ENCODE results near the gene PYDC1. TPM values are rescaled to one million over a fixed set of nuclear protein-coding genes. Genes with fewer than 3 reads are reported as not detected.
A peak's percentile ranks its signal among the peaks of the same experiment; 100 is the strongest.

Gene PYDC1
- polyA plus RNA-seq, 2 of the 4 experiments (the other 2 are of a cell fraction), result not detected

GRCh38 chr16:31183432-31184428 lies 33.2 kb downstream of the PYDC1 start:
- Histone ChIP-seq H3K4me1 (peaks cover 32% of the 10 kb centered on the region), H3K27ac (no peak overlapping the region), H3K4me3 (no peak overlapping the region; the same call in 2 of the 3 replicates), H3K4me2 (peak overlapping the region; percentile 95), H3K9me3 (no peaks in the 10 kb centered on the region)
- ChIA-PET CTCF (interaction anchor here (0.6 to 2.3 kb wide), 8 partner anchors 9 to 268 kb away, joined by 3 to 13 read pairs (median 5); partner anchors contain the start of gene HSD3B7), POLR2A (interaction anchor here (0.8 kb wide), 1 partner anchor 12 kb away, joined by 3 read pairs; no protein-coding TSS in a partner anchor)
- 92% methylated on average over 10 of the region's 10 CpGs for WGBS (ENCODE audit: missing lambda C conversion rate)
- DNase-seq (ENCODE audit: low read depth in 1 of 2, low spot score in 1 of 2) (no peak), FAIRE-seq (no peak), ATAC-seq (no peak)
- no peak for TF ChIP-seq ATOH8 (CRISPR knock-in tag; IDR thresholded peaks at IDR 0.05; ENCODE audit: low read depth)

GRCh38 chr16:31182391-31182790 lies 34.5 kb downstream of the PYDC1 start:
- ChIA-PET CTCF (interaction anchor here (0.8 to 2.3 kb wide), 4 partner anchors 14 to 229 kb away, joined by 4 to 13 read pairs (median 5); no protein-coding TSS in a partner anchor), POLR2A (no interaction called here)
- H3K4me2 ChIP-seq, result peak overlapping the region; percentile 95
- WGBS (ENCODE audit: missing lambda C conversion rate), result 37% methylated on average over 7 of the region's 7 CpGs
- peak overlapping the region; percentile 68 for H3K4me3 ChIP-seq
- DNase-seq (ENCODE audit: low read depth in 1 of 2, low spot score in 1 of 2) (no peak), ATAC-seq (no peak), FAIRE-seq (no peak)
- H3K27ac ChIP-seq, result peak overlapping the region in 1 of 2 experiments; percentile 97; a peak in 1 of 6 replicates
- no peaks in the 10 kb centered on the region for H3K9me3 ChIP-seq
- H3K4me1 ChIP-seq, result peaks cover 32% of the 10 kb centered on the region
- TF ChIP-seq ZC3H11A (IDR thresholded peaks at IDR 0.05) (no peak), HDAC2 (IDR thresholded peaks at IDR 0.05) (no peak), POLR2AphosphoS2 (conservative IDR thresholded peaks at IDR 0.05; ENCODE audit: low read length) (no peak), FOXS1 (CRISPR knock-in tag; IDR thresholded peaks at IDR 0.05) (no peak), NFE2L2 (conservative IDR thresholded peaks at IDR 0.05; ENCODE audit: low read length) (no peak), KDM5A (IDR thresholded peaks at IDR 0.05) (no peak), MYC (IDR thresholded peaks at IDR 0.05; ENCODE audit: borderline replicate concordance, low read length) (no peak), FOSB (CRISPR knock-in tag; IDR thresholded peaks at IDR 0.05) (no peak), ZNF302 (CRISPR knock-in tag; IDR thresholded peaks at IDR 0.05) (no peak), NR3C1 (IDR thresholded peaks at IDR 0.05) (no peak), JUNB (IDR thresholded peaks at IDR 0.05) (no peak), CEBPB (IDR thresholded peaks at IDR 0.05) (no peak), BCL3 (IDR thresholded peaks at IDR 0.05) (no peak), EP300 (IDR thresholded peaks at IDR 0.05) (no peak)

GRCh38 chr16:31181102-31181830 lies 35.7 kb downstream of the PYDC1 start:
- DNase-seq (ENCODE audit: low read depth in 1 of 2, low spot score in 1 of 2) (no peak), ATAC-seq (peak in 1 of 2 experiments; percentile 23; a peak in 3 of 6 replicates), FAIRE-seq (no peak)
- H3K9me3 ChIP-seq, result no peaks in the 10 kb centered on the region
- peak overlapping the region; percentile 95 for H3K4me2 ChIP-seq
- POLR2A ChIA-PET, result interaction anchor here (0.6 to 2.1 kb wide), 11 partner anchors 8 to 278 kb away, joined by 3 to 37 read pairs (median 12); partner anchors contain the start of genes ARMC5, KAT8, PYCARD and PYDC1
- TF ChIP-seq TFCP2L1 (CRISPR knock-in tag; IDR thresholded peaks at IDR 0.05) (no peak), MAFK (IDR thresholded peaks at IDR 0.05; ENCODE audit: partially characterized antibody) (peak; percentile 9), RAD21 (conservative IDR thresholded peaks at IDR 0.05 in 1 of 2, IDR thresholded peaks at IDR 0.05 in 1 of 2) (no peak), PHF8 (IDR thresholded peaks at IDR 0.05; ENCODE audit: borderline replicate concordance, low read depth) (0 out of 2 replicates have a peak, but pooled peaks have one; percentile 14), ZFP36 (IDR thresholded peaks at IDR 0.05; ENCODE audit: borderline replicate concordance, partially characterized antibody) (no peak)
- peak overlapping the region; percentile 68 for H3K4me3 ChIP-seq
- peak overlapping the region; percentile 92 to 97 for H3K27ac ChIP-seq
- 4% methylated on average over 31 of the region's 31 CpGs for WGBS (ENCODE audit: missing lambda C conversion rate)
- peaks cover 32% of the 10 kb centered on the region for H3K4me1 ChIP-seq
- CTCF ChIA-PET, result interaction anchor here (0.8 kb wide), 2 partner anchors 14 to 30 kb away, joined by 3 to 4 read pairs; no protein-coding TSS in a partner anchor
